HG03108 (cell line): Measurements from ENCODE around the gene DCLRE1B.

Experiments
- ATAC-seq: cut with Tn5 transposase; IDR thresholded peaks from one replicate; pipeline ENCODE4 v1.9.1; 2021; ENCODE audit warnings: moderate library complexity; ENCODE audit not compliant: unreplicated experiment

Gene DCLRE1B

GRCh38 chr1:113918243-113918642 is 13.1 kb downstream of the DCLRE1B start:
- ATAC-seq, result no peak

DNA sequence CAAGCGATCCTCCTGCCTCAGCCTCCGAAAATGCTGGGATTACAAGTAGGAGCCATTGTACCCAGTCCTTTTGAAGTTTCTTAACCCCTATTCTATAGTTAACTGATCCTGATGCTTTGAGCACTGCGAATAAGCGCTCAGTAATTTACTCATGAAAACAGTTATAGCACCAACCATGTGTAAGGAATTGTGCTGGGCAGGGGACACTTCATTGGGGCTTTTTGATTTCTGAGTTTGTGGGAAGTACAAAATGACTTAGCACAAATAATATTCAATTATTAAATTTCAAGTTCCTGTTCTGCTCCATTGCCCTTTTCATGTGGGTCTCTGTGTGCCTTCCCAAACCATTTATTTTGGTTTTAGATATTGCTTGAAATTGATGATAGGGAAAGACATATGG is 17.8 kb downstream of the DCLRE1B start:
- no peak for ATAC-seq

DNA sequence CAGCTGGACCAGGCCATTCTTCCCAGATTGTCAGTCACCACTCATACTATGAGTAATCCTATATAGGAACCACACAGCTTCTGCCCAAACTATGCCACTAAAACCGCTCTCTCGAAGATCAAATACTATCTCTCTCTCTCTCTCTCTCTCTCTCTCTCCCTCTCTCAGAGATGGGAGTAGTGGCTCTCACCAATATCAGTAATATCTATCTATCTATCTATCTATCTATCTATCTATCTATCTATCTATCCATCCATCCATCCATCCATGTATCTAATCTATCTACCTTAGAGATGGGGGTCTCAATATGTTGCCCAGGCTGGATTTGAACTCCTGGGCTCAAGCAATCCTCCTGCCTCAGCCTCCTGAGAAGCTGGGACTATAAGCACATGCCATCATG is 19.3 kb downstream of the DCLRE1B start:
- ATAC-seq, result no peak

DNA sequence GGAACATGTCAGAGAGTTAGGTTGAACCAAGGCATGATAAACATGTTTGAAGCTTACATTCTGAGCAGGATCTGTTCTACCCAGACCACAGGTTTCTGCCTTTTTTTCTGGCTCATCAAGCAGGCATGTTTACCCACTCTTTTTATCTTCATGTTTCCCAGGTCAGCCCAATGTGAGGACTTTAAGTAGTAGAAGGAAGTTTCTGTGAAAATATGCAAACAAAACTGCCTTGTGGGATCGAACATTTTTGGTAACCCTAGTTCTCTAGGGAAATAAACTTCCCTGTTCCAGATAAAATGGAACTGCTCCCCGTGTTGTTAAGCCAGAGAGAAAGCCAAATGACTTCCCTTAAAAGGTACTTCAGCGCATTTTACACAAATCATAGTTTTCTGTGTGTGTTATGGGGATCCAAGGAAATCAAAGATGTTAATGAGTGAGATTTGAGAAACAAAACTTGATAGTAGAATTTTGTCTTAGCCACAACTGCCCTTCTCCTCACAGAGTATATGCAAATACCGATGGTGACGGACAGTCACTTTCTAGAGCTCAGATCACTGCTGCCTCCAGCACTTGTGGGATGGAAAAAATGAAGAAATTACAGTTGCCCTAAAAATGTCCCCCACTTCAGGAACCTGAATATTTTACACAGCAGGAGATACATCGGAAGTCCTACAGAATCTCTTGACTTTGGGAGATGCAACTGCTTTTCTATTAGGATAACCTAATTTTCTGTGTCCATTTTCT is 23.2 kb downstream of the DCLRE1B start:
- ATAC-seq, result no peak

GRCh38 chr1:113928941-113929749 is 24.0 kb downstream of the DCLRE1B start, which contains the start of gene HIPK1:
Gene HIPK1 (plus strand): TSS chr1:113929324.
- peak; percentile 59 for ATAC-seq

DNA sequence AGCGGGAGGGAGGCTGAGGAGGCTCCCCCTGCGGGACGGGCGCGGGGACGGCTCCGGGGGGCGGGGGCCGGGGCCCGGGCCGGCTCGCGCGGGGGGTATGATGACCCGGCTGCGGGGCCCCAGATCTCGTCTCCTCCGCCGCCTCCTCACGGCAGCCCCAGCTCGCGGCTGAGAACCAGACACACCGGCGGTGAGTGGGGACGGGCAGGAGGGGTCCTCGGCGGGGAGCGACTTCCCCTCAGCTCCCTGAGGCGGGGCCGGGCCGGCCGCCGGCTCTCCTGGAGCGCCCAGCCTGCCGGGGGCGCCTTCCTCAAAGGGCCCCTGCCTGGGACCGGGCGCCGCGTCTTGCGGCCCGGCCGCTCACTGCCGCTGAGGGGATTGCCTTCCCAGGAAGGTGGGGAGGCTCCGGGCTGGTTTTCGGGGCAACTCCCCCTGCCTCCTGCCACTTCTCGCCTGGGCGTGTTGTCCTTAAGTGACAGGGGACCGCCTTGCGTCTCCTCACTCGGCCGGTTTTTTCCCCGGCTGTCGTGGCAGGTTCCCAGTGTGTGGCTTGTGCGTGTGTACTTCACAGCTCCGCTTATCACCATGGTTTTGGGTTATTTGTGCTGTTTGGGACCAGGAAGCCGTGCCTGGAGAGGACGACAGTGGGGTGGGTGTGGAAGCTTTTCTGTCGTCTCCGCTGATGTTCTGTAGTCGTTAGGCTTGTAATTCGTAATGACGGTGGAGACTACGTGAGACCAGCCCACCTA is 24.8 kb downstream of the DCLRE1B start:
- ATAC-seq, result peak; percentile 24

DNA sequence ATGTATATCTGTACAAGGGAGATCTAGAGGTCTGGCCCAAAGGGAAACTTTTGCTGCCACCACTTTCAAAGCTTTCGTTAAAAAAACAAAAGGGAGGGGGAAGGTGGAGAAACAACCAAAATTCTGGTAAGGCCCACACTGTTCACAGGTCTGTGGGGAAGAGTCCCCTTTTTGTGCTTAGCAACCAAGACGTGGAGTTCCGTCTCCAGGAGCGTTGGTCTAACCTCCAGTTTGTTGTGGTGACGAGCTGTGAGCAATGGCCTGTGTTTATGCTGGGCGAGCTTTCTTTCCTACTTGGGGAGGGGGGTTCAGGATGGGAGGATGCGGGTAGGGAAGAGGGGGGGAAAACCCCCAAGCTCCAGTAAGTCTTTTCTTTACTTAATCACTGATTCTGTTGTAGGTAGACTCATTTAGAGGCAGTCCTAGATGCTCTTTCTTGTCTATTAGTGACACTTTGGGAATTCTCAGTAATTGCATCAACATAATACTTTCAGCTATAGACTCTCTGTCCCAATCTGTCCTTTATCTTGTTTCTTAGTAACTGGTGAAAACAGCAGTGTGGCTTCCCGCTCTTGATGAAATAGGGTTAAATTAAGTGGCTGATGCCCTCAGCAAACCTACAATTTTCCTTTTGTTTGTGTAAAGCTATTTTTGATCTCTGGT is 25.5 kb downstream of the DCLRE1B start:
- peak; percentile 24 for ATAC-seq

DNA sequence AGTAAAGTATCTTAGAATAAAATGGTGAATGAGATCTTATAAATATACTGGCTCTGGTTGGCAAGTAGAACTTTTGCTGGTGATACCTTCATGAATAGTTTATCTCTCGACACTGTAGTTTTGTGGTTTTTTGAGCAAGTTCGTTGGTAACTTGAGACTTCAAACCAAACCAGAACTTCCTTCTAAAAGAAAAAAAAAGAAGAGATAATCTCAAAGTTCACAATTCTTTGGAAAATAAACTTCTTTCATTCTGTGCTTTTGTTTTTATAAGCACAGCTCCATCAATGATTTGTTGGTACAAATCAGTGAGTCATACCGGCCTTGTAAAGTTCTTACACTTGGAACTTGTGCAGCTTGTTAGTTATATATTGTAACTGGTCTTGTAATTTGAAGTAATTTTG is 26.3 kb downstream of the DCLRE1B start:
- no peak for ATAC-seq

- ATAC-seq, result no peak
These were observed 28.9 kb downstream of the DCLRE1B start for GRCh38 chr1:113934006-113934405.

- ATAC-seq, result no peak
These were observed 29.5 kb downstream of the DCLRE1B start for GRCh38 chr1:113934511-113935055.

DNA sequence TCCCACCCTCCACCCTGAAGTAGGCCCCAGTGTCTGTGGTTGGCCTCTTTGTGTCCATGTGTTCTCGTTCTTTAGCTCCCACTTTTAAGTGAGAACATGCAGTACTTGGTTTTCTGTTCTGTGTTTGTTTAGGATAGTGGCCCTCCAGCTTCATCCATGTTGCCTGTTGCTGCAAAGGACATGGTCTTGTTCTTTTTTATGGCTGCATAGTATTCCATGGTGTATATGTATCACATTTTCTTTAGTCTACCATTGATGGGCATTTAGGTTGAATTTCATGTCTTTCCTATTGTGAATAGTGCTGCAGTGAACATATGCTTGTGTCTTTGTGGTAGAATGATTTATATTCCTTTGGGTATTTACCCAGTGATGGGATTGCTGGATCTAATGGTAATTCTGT is 30.1 kb downstream of the DCLRE1B start:
- no peak for ATAC-seq

- ATAC-seq, result no peak
These were observed 30.8 kb downstream of the DCLRE1B start for GRCh38 chr1:113935970-113936369.

- ATAC-seq, result no peak
These were observed 32.0 kb downstream of the DCLRE1B start for GRCh38 chr1:113937146-113937545.

GRCh38 chr1:113938192-113938591 is 33.1 kb downstream of the DCLRE1B start:
- ATAC-seq, result no peak

DNA sequence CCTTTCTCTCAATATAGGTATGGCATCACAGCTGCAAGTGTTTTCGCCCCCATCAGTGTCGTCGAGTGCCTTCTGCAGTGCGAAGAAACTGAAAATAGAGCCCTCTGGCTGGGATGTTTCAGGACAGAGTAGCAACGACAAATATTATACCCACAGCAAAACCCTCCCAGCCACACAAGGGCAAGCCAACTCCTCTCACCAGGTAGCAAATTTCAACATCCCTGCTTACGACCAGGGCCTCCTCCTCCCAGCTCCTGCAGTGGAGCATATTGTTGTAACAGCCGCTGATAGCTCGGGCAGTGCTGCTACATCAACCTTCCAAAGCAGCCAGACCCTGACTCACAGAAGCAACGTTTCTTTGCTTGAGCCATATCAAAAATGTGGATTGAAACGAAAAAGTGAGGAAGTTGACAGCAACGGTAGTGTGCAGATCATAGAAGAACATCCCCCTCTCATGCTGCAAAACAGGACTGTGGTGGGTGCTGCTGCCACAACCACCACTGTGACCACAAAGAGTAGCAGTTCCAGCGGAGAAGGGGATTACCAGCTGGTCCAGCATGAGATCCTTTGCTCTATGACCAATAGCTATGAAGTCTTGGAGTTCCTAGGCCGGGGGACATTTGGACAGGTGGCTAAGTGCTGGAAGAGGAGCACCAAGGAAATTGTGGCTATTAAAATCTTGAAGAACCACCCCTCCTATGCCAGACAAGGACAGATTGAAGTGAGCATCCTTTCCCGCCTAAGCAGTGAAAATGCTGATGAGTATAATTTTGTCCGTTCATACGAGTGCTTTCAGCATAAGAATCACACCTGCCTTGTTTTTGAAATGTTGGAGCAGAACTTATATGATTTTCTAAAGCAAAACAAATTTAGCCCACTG is 35.5 kb downstream of the DCLRE1B start:
- ATAC-seq, result no peak

- no peak for ATAC-seq
These were observed 36.1 kb downstream of the DCLRE1B start for GRCh38 chr1:113941245-113941559.

GRCh38 chr1:113942527-113942926 is 37.4 kb downstream of the DCLRE1B start:
- ATAC-seq, result no peak

DNA sequence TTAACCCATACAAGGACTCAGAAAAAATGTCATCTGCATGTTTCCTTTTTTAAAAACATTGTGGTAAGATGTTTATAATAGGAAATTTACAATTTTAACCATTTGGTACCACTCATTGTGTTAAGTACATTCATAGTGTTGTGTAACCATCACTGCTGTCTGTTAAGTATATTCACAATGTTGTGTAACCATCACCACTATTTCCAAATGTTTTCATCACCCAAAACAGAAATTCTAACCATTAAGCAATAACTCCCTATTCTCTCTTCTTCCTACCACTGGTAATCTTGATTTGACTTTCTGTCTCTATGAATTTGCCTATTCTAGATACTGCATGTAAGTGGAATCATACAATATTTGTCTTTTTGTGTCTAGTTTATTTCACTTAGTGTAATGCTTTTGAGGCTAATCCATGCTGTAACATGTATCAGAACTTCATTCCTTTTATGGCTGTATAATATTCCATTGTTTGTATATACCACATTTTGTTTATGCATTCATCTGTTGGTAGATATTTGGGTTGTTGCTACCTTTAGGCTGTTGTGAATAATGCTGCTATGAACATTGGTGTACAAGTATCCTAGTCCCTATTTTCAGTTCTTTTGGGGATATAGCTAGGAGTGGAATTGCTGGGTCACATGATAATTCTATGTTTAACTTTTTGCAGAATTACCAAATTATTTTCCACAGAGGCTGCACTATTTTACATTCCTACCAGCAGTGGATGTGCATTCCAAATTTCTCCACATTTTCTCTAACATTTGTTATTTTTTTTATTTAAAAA is 38.1 kb downstream of the DCLRE1B start:
- ATAC-seq, result no peak

- no peak for ATAC-seq
These were observed 40.2 kb downstream of the DCLRE1B start for GRCh38 chr1:113945329-113945728.
